K562 (cell line): ENCODE measurements around the gene FBXW12. TPM values are rescaled to one million over a fixed set of nuclear protein-coding genes. Genes with fewer than 3 reads are reported as not detected.

Experiments
- ATAC-seq: fragments of 200-7000 bp; cut with Tn5 transposase; 3 replicates; pipeline ENCODE4 v1.9.1; 2020; ENCODE audit warnings: moderate library complexity
- BruUV-seq: library from RNA; stranded (reverse); fragments of 400-500 nt; replicated peaks from 2 replicates; lab custom pipeline; 2021; lab: Mats Ljungman, UMichigan
- CTCF ChIA-PET: fragments of 300-600 bp; formaldehyde crosslinking; extraction: SDS; loops from one replicate; lab custom pipeline; 2021; ENCODE audit warnings: low intra/inter-chr PET ratio; lab: Yijun Ruan, JAX
- POLR2A ChIA-PET: fragments of 300-600, 350-650 bp; sonication (Branson Sonifier 250); formaldehyde crosslinking; extraction: SDS; loops from one replicate; lab custom pipeline; 2021; ENCODE audit warnings: antibody characterized with exemption, inconsistent platforms; lab: Yijun Ruan, JAX
- DNase-seq, 4 experiments: peaks; one replicate each; pipeline versions ENCODE4 v3.0.0 to v3.0.0-alpha.2; 2011 to 2018; ENCODE audit warnings: low spot score in 3 of 4, mixed read lengths in 3 of 4; ENCODE audit errors: extremely low read depth in 1 of 4
- FAIRE-seq: peaks from 2 replicates; lab custom pipeline; 2011; peaks lifted over from hg19 to GRCh38; lab: Jason Lieb, UNC
- H2AFZ ChIP-seq: 2 replicates; pipeline ENCODE4 v1.6.0; 2011; ENCODE audit warnings: low read depth, low read length, control low read depth, inconsistent platforms
- H3K27ac ChIP-seq: fragments of 200-600 bp; 3 replicates; pipeline ENCODE4 v1.8.0; 2011; ENCODE audit warnings: low read depth, mild to moderate bottlenecking, control low read depth, inconsistent platforms, low read length, moderate library complexity, mixed read lengths; ENCODE audit errors: extremely low read depth
- H3K27me3 ChIP-seq, 2 experiments: fragments of 300-600 bp in 1 of 2; 2 replicates in 1 of 2; 3 replicates in 1 of 2; pipeline versions ENCODE4 v1.6.0 to v1.8.0; 2011; ENCODE audit warnings: inconsistent platforms in 2 of 2, low read length in 2 of 2, mild to moderate bottlenecking in 1 of 2, mixed read lengths in 1 of 2, moderate library complexity in 1 of 2; ENCODE audit not compliant: control insufficient read depth in 2 of 2, insufficient read depth in 2 of 2
- H3K36me3 ChIP-seq: fragments of 300-600 bp; 3 replicates; pipeline ENCODE4 v1.8.0; 2011; ENCODE audit warnings: mild to moderate bottlenecking, low read length, inconsistent platforms; ENCODE audit not compliant: control insufficient read depth, insufficient read depth
- H3K4me1 ChIP-seq, 2 experiments: fragments of 200-600 bp in 1 of 2; replicated peaks in 1 of 2; 2 replicates in 1 of 2; 3 replicates in 1 of 2; pipeline versions ENCODE4 v1.5.1 to v1.8.0; 2011; ENCODE audit warnings: inconsistent platforms in 2 of 2, low read length in 2 of 2, mild to moderate bottlenecking in 1 of 2, mixed read lengths in 1 of 2, moderate library complexity in 1 of 2; ENCODE audit not compliant: control insufficient read depth in 2 of 2, insufficient read depth in 2 of 2
- H3K4me2 ChIP-seq: 2 replicates; pipeline ENCODE4 v1.6.1; 2011; ENCODE audit warnings: low read length, control low read depth, inconsistent platforms, mixed read lengths; ENCODE audit not compliant: insufficient read depth
- H3K4me3 ChIP-seq: fragments of 200-600 bp; sonication (generic), shearing (Covaris generic); 2 replicates; pipeline ENCODE4 v1.5.1; 2016; ENCODE audit warnings: control low read depth, inconsistent platforms
- H3K79me2 ChIP-seq: fragments of 200-600 bp; 3 replicates; pipeline ENCODE4 v1.8.0; 2011; ENCODE audit warnings: low read length, inconsistent platforms; ENCODE audit not compliant: control insufficient read depth, insufficient read depth
- H3K9ac ChIP-seq, 2 experiments: 2 replicates each; pipeline versions ENCODE4 v1.6.0 to v1.6.1; 2011; ENCODE audit warnings: low read depth in 2 of 2, low read length in 2 of 2, control low read depth in 1 of 2, inconsistent platforms in 1 of 2, mild to moderate bottlenecking in 1 of 2, mixed read lengths in 1 of 2; ENCODE audit not compliant: insufficient read depth in 1 of 2
- H3K9me1 ChIP-seq: one replicate; pipeline ENCODE4 v1.6.0; 2011; ENCODE audit warnings: inconsistent platforms, mild to moderate bottlenecking, low read length, moderate library complexity; ENCODE audit not compliant: control insufficient read depth, insufficient read depth
- H3K9me3 ChIP-seq: replicated peaks from 2 replicates; pipeline ENCODE4 v1.5.1; 2011; ENCODE audit warnings: low read depth, low read length, inconsistent platforms; ENCODE audit not compliant: control insufficient read depth, insufficient read depth
- H4K20me1 ChIP-seq: replicated peaks from 2 replicates; pipeline ENCODE4 v1.6.1; 2011; ENCODE audit warnings: low read length, inconsistent platforms, mixed read lengths; ENCODE audit not compliant: control insufficient read depth, insufficient read depth
- AFF4 ChIP-seq: sonication (generic); formaldehyde crosslinking; IDR thresholded peaks from 2 replicates; pipeline ENCODE4 v1.8.0; 2023; ENCODE audit warnings: mild to moderate bottlenecking, missing genetic modification reagents
- CGGBP1 ChIP-seq: fragments of 250-450 bp; sonication (Bioruptor Pico); IDR thresholded peaks from 2 replicates; pipeline ENCODE4 v1.9.0; 2021; ENCODE audit warnings: mild to moderate bottlenecking
- CREB3 ChIP-seq: fragments of 450-650 bp; conservative IDR thresholded peaks from 2 replicates; pipeline ENCODE4 v1.6.1; 2016; ENCODE audit warnings: missing genetic modification characterization, low read depth, mild to moderate bottlenecking, missing compliant biosample characterization, moderate library complexity
- ELK1 ChIP-seq: sonication (generic); formaldehyde crosslinking; IDR thresholded peaks from 2 replicates; pipeline ENCODE4 v1.8.1; 2022; ENCODE audit warnings: missing genetic modification reagents
- JUNB ChIP-seq: fragments of 450-650 bp; formaldehyde crosslinking; conservative IDR thresholded peaks from 2 replicates; pipeline ENCODE4 v1.4.0; 2020; ENCODE audit warnings: mild to moderate bottlenecking
- MAZ ChIP-seq, 2 experiments: fragments of 450-650 bp in 1 of 2; sonication (generic) in 1 of 2; formaldehyde crosslinking; IDR thresholded peaks in 1 of 2; conservative IDR thresholded peaks in 1 of 2; 2 replicates each; pipeline versions ENCODE4 v1.4.0 to v1.5.0; 2020; ENCODE audit warnings: mild to moderate bottlenecking in 1 of 2, missing genetic modification reagents in 1 of 2
- MBD2 ChIP-seq: sonication (generic); IDR thresholded peaks from 2 replicates; pipeline ENCODE4 v1.6.1; 2016; ENCODE audit warnings: low read depth, borderline replicate concordance
- NCOA1 ChIP-seq: fragments of 450-650 bp; IDR thresholded peaks from 2 replicates; pipeline ENCODE4 v1.6.1; 2016; ENCODE audit warnings: low read depth
- NR3C1 ChIP-seq: sonication (generic); formaldehyde crosslinking; IDR thresholded peaks from 2 replicates; pipeline ENCODE4 v1.8.1; 2022; ENCODE audit warnings: missing genetic modification reagents
- PKNOX1 ChIP-seq: fragments of 450-650 bp; IDR thresholded peaks from 2 replicates; pipeline ENCODE4 v1.6.1; 2016
- XRCC4 ChIP-seq: IDR thresholded peaks from one replicate; pipeline ENCODE4 v1.6.1; 2011; ENCODE audit not compliant: insufficient read depth, insufficient read length; ENCODE audit errors: extremely low read depth
- ZBTB26 ChIP-seq: fragments of 450-650 bp; formaldehyde crosslinking; IDR thresholded peaks from 2 replicates; pipeline ENCODE4 v1.4.0; 2022; ENCODE audit warnings: missing genetic modification characterization
- WGBS: fragments of 100-300 bp; shearing (Covaris generic); methylation state at CpG from one replicate; pipeline ENCODE4 v1.1.6; 2016; ENCODE audit warnings: low coverage, mixed read lengths; ENCODE audit not compliant: insufficient coverage; ENCODE audit errors: missing lambda C conversion rate; 5-methylcytosine and 5-hydroxymethylcytosine counted together
- in situ Hi-C: fragments of 300-500 bp; cut with MboI; formaldehyde crosslinking; loops from 4 replicates; pipeline ENCODE4 v1.15.0; 2018; ENCODE audit warnings: inconsistent platforms, mixed read lengths
- intact Hi-C: fragments of 100-400 bp; cut with micrococcal nuclease; formaldehyde crosslinking; loops from 2 replicates; pipeline ENCODE4 v1.14.2; 2022
- polyA plus RNA-seq, 8 experiments: library from polyadenylated mRNA; depleted of rRNA in 4 of 8; stranded (reverse) in 5 of 8; unstranded in 3 of 8; fragments of >200 nt; fragmentation: Nextera tagmentation in 2 of 8; fragmentation: Illumina TruSeq in 1 of 8; extraction: Ambion mirVana in 2 of 8; extraction: Trizol in 1 of 8; gene quantifications; 2 replicates each; pipeline versions ENCODE4 v1.2.1 to v1.2.3, GENCODE V29; 2011 to 2014; ENCODE audit warnings: inconsistent platforms in 1 of 8, missing spikeins in 1 of 8
- total RNA-seq, 7 experiments: library from RNA; depleted of rRNA in 6 of 7; stranded (reverse); fragments of >200 nt in 6 of 7; fragmentation: Illumina TruSeq in 2 of 7; extraction: Trizol in 2 of 7; gene quantifications; 2 replicates each; pipeline versions ENCODE4 v1.2.1 to v1.2.3, GENCODE V29; 2011 to 2021; ENCODE audit warnings: low replicate concordance in 1 of 7

FBXW12 gene
- total and polyA plus RNA-seq, 9 of the 15 experiments (the other 6 are each of a cell fraction or from before 2014, with no cell fraction given) = 0.04 to 0.07 (median 0.06) TPM; not detected in 6

- Histone ChIP-seq H4K20me1 (no peaks in the 10 kb centered on the region), H3K9me3 (no peaks in the 10 kb centered on the region), H3K27ac (no peak overlapping the region), H3K4me1 (no peaks in the 10 kb centered on the region), H3K36me3 (no peaks in the 10 kb centered on the region), H3K9me1 (no peaks in the 10 kb centered on the region), H3K4me3 (no peak overlapping the region), H3K79me2 (no peaks in the 10 kb centered on the region), H2AFZ (no peak overlapping the region), H3K4me2 (no peak overlapping the region), H3K9ac (no peak overlapping the region), H3K27me3 (no peaks in the 10 kb centered on the region; a peak in 1 of 5 replicates)
- WGBS = 6% methylated on average over 2 of the region's 2 CpGs
- DNase-seq = no peak
- ChIA-PET CTCF (no interaction called here), POLR2A (no interaction called here)
- in situ Hi-C loops (no loop called here), intact Hi-C loops (no loop called here)
- no peak for FAIRE-seq
- BruUV-seq = no TSS peak
- no peak for ATAC-seq
- no peak for TF ChIP-seq CGGBP1
- no peak for TF ChIP-seq XRCC4
- TF ChIP-seq ZBTB26 (CRISPR knock-in tag) = no peak
- no peak for TF ChIP-seq NR3C1 (CRISPR knock-in tag)
- TF ChIP-seq MAZ (CRISPR knock-in tag; conservative IDR thresholded peaks at IDR 0.05 in 1 of 2, IDR thresholded peaks at IDR 0.05 in 1 of 2) = no peak
- no peak for TF ChIP-seq PKNOX1
- TF ChIP-seq ELK1 (CRISPR knock-in tag) = no peak
- no peak for TF ChIP-seq CREB3 (tag)
- no peak for TF ChIP-seq AFF4 (CRISPR knock-in tag)
- TF ChIP-seq NCOA1 = no peak
- TF ChIP-seq MBD2 = no peak
- no peak for TF ChIP-seq JUNB
These were observed 16.9 kb downstream of the FBXW12 start for GRCh38 chr3:48388966-48389365.
